Measurements from ENCODE around the gene TRIM25. TPM values are rescaled to one million over a fixed set of nuclear protein-coding genes. Genes with fewer than 3 reads are reported as not detected.

TRIM25 gene
- total RNA-seq, 1 experiment from 2014 or later, result 32.5 TPM

- no peak overlapping the region for H3K4me2 ChIP-seq (ENCODE audit: insufficient read depth, insufficient read length, low read length)
- no peaks in the 10 kb centered on the region for H3K4me1 ChIP-seq (ENCODE audit: insufficient read depth, low read length)
- no peak overlapping the region; a peak in 1 of 5 replicates for H3K4me3 Mint-ChIP-seq
- no peak overlapping the region for H3T11ph ChIP-seq (ENCODE audit: low read length)
- H3K79me1 ChIP-seq (ENCODE audit: insufficient read depth, low read depth, low read length, poor library complexity, severe bottlenecking), result no peaks in the 10 kb centered on the region
- H3K27ac ChIP-seq (ENCODE audit: insufficient read length, low read depth, low read length), result no peak overlapping the region
- no peak overlapping the region for H4K5ac ChIP-seq (ENCODE audit: insufficient read length, low read depth, low read length)
- peaks cover 17 to 26% of the 10 kb centered on the region in 2 experiments for H3K9me3 Mint-ChIP-seq
- H4K91ac ChIP-seq (ENCODE audit: insufficient read length, low read depth, low read length), result no peak overlapping the region
- H4K20me1 ChIP-seq (ENCODE audit: control insufficient read depth, insufficient read depth, insufficient read length), result no peaks in the 10 kb centered on the region
- no peak overlapping the region for H2BK12ac ChIP-seq (ENCODE audit: insufficient read length, low read depth, low read length)
- H3K27me3 Mint-ChIP-seq (ENCODE audit: low read depth), result no peaks in the 10 kb centered on the region
- no peak overlapping the region for H2AFZ ChIP-seq (ENCODE audit: low read length)
- H3K9ac ChIP-seq (ENCODE audit: extremely low read depth, insufficient read length, low read length), result no peak overlapping the region
- peaks cover 29 to 40% (median 32%) of the 10 kb centered on the region in 3 experiments for H3K36me3 Mint-ChIP-seq (ENCODE audit: insufficient read depth in 1 of 3, low read depth in 3 of 3)
- no peak for DNase-seq
- no peak overlapping the region for H2BK20ac ChIP-seq (ENCODE audit: low read depth, low read length, poor library complexity, severe bottlenecking)
- no peaks in the 10 kb centered on the region for H3K79me2 ChIP-seq (ENCODE audit: insufficient read depth, low read length)
- no peak overlapping the region for H3K18ac ChIP-seq (ENCODE audit: insufficient read length, low read depth, low read length)
- H2AK5ac ChIP-seq (ENCODE audit: insufficient read length, low read length), result no peak overlapping the region
- H3K4ac ChIP-seq (ENCODE audit: low read depth, low read length), result no peak overlapping the region
- H3K56ac ChIP-seq (ENCODE audit: insufficient read length, low read depth, low read length), result no peak overlapping the region
- no peaks in the 10 kb centered on the region for H3K27me3 ChIP-seq (ENCODE audit: insufficient read depth, low read length)
- H2BK5ac ChIP-seq (ENCODE audit: insufficient read length, low read length), result no peak overlapping the region
- H3K4me1 Mint-ChIP-seq, result peaks cover 7 to 10% of the 10 kb centered on the region in 2 experiments
- no peak overlapping the region for H3K23ac ChIP-seq (ENCODE audit: insufficient read length, low read depth, low read length)
- H2BK15ac ChIP-seq (ENCODE audit: low read depth, low read length), result no peak overlapping the region
- H3K27ac Mint-ChIP-seq, result peak overlapping the region in 1 of 3 experiments; percentile 2; a peak in 2 of 7 replicates
- TF ChIP-seq CTCF (conservative IDR thresholded peaks at IDR 0.05), result no peak
- H4K8ac ChIP-seq (replicated peaks; ENCODE audit: insufficient read length, low read depth, low read length), result no peak overlapping the region
- no CpG with 5 or more reads among the region's 2 CpGs for WGBS (ENCODE audit: extremely low coverage, insufficient read length, low lambda C conversion rate)
- H3K23me2 ChIP-seq (ENCODE audit: insufficient read length, low read depth, low read length, poor library complexity, severe bottlenecking), result no peaks in the 10 kb centered on the region
- peaks cover 12% of the 10 kb centered on the region for H3K9me3 ChIP-seq (ENCODE audit: control insufficient read depth, low read depth, low read length)
- H2BK120ac ChIP-seq (ENCODE audit: low read depth, low read length, poor library complexity, severe bottlenecking), result no peak overlapping the region
- H3K14ac ChIP-seq (ENCODE audit: insufficient read depth, low read length), result no peak overlapping the region
Observed at GRCh38 chr17:56885312-56885657, 28.6 kb downstream of the TRIM25 start.

Data from H9 (cell line).